ENCODE data around the gene MAD1L1. TPM values are rescaled to one million over a fixed set of nuclear protein-coding genes. Genes with fewer than 3 reads are reported as not detected.

The MAD1L1 gene
- total RNA-seq, 1 donor from 2014 or later, result 48.4 TPM

DNA sequence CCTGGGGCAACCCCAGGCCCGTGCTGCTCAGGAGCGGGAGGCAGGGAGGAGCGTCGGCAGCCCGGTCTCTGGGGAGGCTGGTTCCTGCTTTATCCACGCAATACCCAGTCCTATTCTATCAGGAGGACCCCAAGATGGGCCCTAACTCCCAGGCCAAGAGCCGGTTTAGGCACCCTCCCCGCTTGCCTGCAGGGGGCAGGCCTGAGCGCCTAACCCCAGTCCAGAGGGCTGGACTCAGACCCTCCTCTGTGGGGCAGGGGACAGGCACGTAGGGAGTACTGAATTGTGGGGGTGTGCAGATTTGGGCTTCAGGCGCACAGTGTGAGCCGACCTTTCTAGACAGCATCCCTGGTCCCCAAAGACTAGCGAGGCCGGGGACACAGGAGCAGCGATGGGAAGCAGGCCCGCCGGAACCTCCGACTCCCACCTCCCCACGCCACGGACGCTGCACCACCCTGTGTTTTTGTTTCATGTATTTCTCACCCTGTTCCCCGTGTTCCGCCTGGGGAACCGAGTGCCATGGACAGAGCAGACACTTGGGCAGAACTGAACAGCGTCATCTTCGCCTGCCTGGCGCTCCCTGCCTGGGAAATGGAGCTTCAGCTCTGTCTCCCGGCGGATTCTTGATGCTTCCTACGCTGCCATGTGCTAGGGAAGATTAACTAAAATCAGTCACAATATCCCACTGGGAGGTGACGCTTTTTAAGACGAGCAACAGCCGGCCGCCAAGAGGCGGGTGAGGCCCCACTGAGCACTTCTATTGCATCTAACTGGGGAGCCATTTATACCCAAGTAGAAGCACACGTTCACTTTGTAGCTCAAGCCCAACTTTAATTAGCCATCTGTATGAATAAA lies 14.6 kb upstream of the MAD1L1 start:
- TF ChIP-seq, protein P1, sequence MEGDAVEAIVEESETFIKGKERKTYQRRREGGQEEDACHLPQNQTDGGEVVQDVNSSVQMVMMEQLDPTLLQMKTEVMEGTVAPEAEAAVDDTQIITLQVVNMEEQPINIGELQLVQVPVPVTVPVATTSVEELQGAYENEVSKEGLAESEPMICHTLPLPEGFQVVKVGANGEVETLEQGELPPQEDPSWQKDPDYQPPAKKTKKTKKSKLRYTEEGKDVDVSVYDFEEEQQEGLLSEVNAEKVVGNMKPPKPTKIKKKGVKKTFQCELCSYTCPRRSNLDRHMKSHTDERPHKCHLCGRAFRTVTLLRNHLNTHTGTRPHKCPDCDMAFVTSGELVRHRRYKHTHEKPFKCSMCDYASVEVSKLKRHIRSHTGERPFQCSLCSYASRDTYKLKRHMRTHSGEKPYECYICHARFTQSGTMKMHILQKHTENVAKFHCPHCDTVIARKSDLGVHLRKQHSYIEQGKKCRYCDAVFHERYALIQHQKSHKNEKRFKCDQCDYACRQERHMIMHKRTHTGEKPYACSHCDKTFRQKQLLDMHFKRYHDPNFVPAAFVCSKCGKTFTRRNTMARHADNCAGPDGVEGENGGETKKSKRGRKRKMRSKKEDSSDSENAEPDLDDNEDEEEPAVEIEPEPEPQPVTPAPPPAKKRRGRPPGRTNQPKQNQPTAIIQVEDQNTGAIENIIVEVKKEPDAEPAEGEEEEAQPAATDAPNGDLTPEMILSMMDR (IDR thresholded peaks at IDR 0.05), result peak; percentile 64
- H3K27me3 ChIP-seq, result no peaks in the 10 kb centered on the region
- no peaks in the 10 kb centered on the region for H3K9me3 ChIP-seq
- intact Hi-C loops (cut with DNase I), result loop anchor here (10.0 kb wide), 1 partner anchor 107 kb away; the partner anchor contains the start of gene EIF3B
- no peak for DNase-seq
- ATAC-seq, result peak; percentile 47
- no peaks in the 10 kb centered on the region for H3K36me3 ChIP-seq
- no peak overlapping the region for H3K27ac ChIP-seq
- no peak overlapping the region for H3K4me3 ChIP-seq
- peaks cover 20% of the 10 kb centered on the region for H3K4me1 ChIP-seq

GRCh38 chr7:2245883-2246675 lies 13.3 kb upstream of the MAD1L1 start:
- intact Hi-C loops (cut with DNase I), result loop anchor here (10.0 kb wide), 1 partner anchor 109 kb away; the partner anchor contains the start of gene EIF3B
- Histone ChIP-seq H3K9me3 (no peaks in the 10 kb centered on the region), H3K36me3 (no peaks in the 10 kb centered on the region), H3K4me3 (no peak overlapping the region), H3K4me1 (peaks cover 25% of the 10 kb centered on the region), H3K27ac (no peak overlapping the region), H3K27me3 (no peaks in the 10 kb centered on the region)
- TF ChIP-seq, protein P1 (IDR thresholded peaks at IDR 0.05), result no peak
- DNase-seq (peak; percentile 78), ATAC-seq (peak; percentile 18)

DNA sequence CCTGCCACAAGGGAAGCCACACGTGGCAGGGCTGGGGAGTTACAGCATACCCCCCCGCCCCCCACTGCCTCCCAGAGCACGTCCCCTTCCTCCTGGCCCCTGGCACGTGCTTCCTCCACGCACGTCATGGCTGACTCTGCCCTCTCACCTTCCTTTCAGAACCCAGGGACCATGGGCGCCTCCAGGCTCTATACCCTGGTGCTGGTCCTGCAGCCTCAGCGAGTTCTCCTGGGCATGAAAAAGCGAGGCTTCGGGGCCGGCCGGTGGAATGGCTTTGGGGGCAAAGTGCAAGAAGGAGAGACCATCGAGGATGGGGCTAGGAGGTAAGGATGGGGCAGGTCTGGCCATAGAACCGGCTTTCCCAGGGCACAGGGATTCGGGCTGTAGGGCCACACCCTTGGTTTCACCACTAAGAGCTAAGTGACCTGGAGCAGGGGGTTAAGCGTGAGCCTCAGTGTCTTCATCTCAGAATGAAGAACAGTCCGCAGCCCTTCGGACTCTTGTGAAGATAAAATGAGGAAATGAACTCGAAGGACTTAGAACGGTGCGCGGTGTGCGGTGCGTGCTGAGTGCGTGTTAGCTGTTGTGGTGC lies 11.8 kb upstream of the MAD1L1 start:
- ATAC-seq (no peak), DNase-seq (no peak)
- TF ChIP-seq, protein P1 (IDR thresholded peaks at IDR 0.05), result no peak
- Histone ChIP-seq H3K27me3 (no peaks in the 10 kb centered on the region), H3K27ac (no peak overlapping the region), H3K4me3 (no peak overlapping the region), H3K4me1 (peaks cover 31% of the 10 kb centered on the region), H3K36me3 (peaks cover 1% of the 10 kb centered on the region), H3K9me3 (no peaks in the 10 kb centered on the region)
- intact Hi-C loops (cut with DNase I), result loop anchor here (10.0 kb wide), 1 partner anchor 110 kb away; the partner anchor contains the start of gene EIF3B

GRCh38 chr7:2243458-2243857 lies 10.7 kb upstream of the MAD1L1 start:
- peaks cover 12% of the 10 kb centered on the region for H3K36me3 ChIP-seq
- DNase-seq (no peak), ATAC-seq (no peak)
- TF ChIP-seq, protein P1 (IDR thresholded peaks at IDR 0.05), result no peak
- H3K27me3 ChIP-seq, result no peaks in the 10 kb centered on the region
- H3K4me3 ChIP-seq, result no peak overlapping the region
- intact Hi-C loops (cut with DNase I), result loop anchor here (10.0 kb wide), 1 partner anchor 111 kb away; the partner anchor contains the start of gene EIF3B
- H3K27ac ChIP-seq, result no peak overlapping the region
- H3K9me3 ChIP-seq, result no peaks in the 10 kb centered on the region
- H3K4me1 ChIP-seq, result peaks cover 21% of the 10 kb centered on the region

Measured in upper lobe of right lung (tissue), 1 donor.